HG02571 (cell line): ENCODE results near the gene TAOK3.
"Not testable (repeated sequence)": the region's sequence is repeated elsewhere in the genome, so short reads cannot be mapped to it uniquely, and the experiment has no call there.

Experiments
- ATAC-seq: cut with Tn5 transposase; IDR thresholded peaks from one replicate; pipeline ENCODE4 v1.9.1; 2021; ENCODE audit warnings: mild to moderate bottlenecking, moderate library complexity; ENCODE audit not compliant: unreplicated experiment

The TAOK3 gene

GRCh38 chr12:118145113-118145797 lies 227.5 kb downstream of the TAOK3 start:
- no peak for ATAC-seq

- ATAC-seq, result no peak
Observed at GRCh38 chr12:118144499-118144898, 228.2 kb downstream of the TAOK3 start.

- ATAC-seq, result no peak
Observed at GRCh38 chr12:118140825-118141224, 231.9 kb downstream of the TAOK3 start.

GRCh38 chr12:118137148-118137678 lies 235.5 kb downstream of the TAOK3 start:
- ATAC-seq, result no peak

- peak; percentile 26 for ATAC-seq
Observed at GRCh38 chr12:118136559-118137003, 236.1 kb downstream of the TAOK3 start.

- peak; percentile 97 for ATAC-seq
Observed at GRCh38 chr12:118135788-118136558, 236.7 kb downstream of the TAOK3 start, which contains the start of gene PEBP1. PEBP1 (plus strand) TSS chr12:118136124; CDS start chr12:118136210, 86 bp downstream.

GRCh38 chr12:118129436-118129835 lies 243.3 kb downstream of the TAOK3 start:
- not testable (repeated sequence) for ATAC-seq

- no peak for ATAC-seq
Observed at GRCh38 chr12:118127867-118128266, 244.8 kb downstream of the TAOK3 start.

- ATAC-seq, result no peak
Observed at GRCh38 chr12:118126119-118126757, 246.5 kb downstream of the TAOK3 start.

- ATAC-seq, result no peak
Observed at GRCh38 chr12:118125743-118126118, 247.0 kb downstream of the TAOK3 start.

GRCh38 chr12:118124333-118124874 lies 248.3 kb downstream of the TAOK3 start:
- ATAC-seq, result no peak

GRCh38 chr12:118122264-118122663 lies 250.4 kb downstream of the TAOK3 start:
- ATAC-seq, result no peak

GRCh38 chr12:118120579-118121363 lies 251.9 kb downstream of the TAOK3 start:
- ATAC-seq, result peak; percentile 56

GRCh38 chr12:118119449-118119879 lies 253.2 kb downstream of the TAOK3 start:
- no peak for ATAC-seq

GRCh38 chr12:118109088-118109487 lies 263.6 kb downstream of the TAOK3 start:
- ATAC-seq, result no peak

GRCh38 chr12:118107694-118108093 lies 265.0 kb downstream of the TAOK3 start:
- no peak for ATAC-seq

GRCh38 chr12:118107011-118107410 lies 265.7 kb downstream of the TAOK3 start:
- ATAC-seq, result no peak

GRCh38 chr12:118103601-118104382 lies 268.9 kb downstream of the TAOK3 start, which contains the start of gene VSIG10:
VSIG10 (minus strand) TSS chr12:118104011; CDS start chr12:118103671, 340 bp downstream.
- no peak for ATAC-seq

GRCh38 chr12:118103201-118103600 lies 269.5 kb downstream of the TAOK3 start:
- ATAC-seq, result no peak
